HepG2 (cell line): ENCODE measurements around the gene LUC7L2. TPM values are rescaled to one million over a fixed set of nuclear protein-coding genes. Genes with fewer than 3 reads are reported as not detected.

Source experiments
- AHR ChIP-seq: IDR thresholded peaks from 2 replicates; pipeline ENCODE4 v1.6.1; 2018; ENCODE audit warnings: missing genetic modification reagents, missing compliant biosample characterization
- ATF1 ChIP-seq: IDR thresholded peaks from 2 replicates; pipeline ENCODE4 v1.6.1; 2016; ENCODE audit warnings: mild to moderate bottlenecking, control low read depth
- BRCA1 ChIP-seq: sonication (generic); formaldehyde crosslinking; IDR thresholded peaks from 2 replicates; pipeline ENCODE4 v1.4.0; 2020; ENCODE audit warnings: missing genetic modification reagents
- HCFC1 ChIP-seq: fragments of 150-350 bp; IDR thresholded peaks from 2 replicates; pipeline ENCODE4 v1.6.1; 2014; ENCODE audit warnings: low read depth, low read length
- IRF2 ChIP-seq: IDR thresholded peaks from 2 replicates; pipeline ENCODE4 v1.6.1; 2018; ENCODE audit warnings: missing genetic modification reagents, missing compliant biosample characterization
- JUND ChIP-seq: sonication (generic); formaldehyde crosslinking; IDR thresholded peaks from 2 replicates; pipeline ENCODE4 v1.8.0; 2022; ENCODE audit warnings: mild to moderate bottlenecking, missing genetic modification reagents
- KDM5B ChIP-seq: sonication (generic); formaldehyde crosslinking; IDR thresholded peaks from 2 replicates; pipeline ENCODE4 v1.4.0; 2020; ENCODE audit warnings: missing genetic modification reagents, mild to moderate bottlenecking, borderline replicate concordance
- KLF11 ChIP-seq: IDR thresholded peaks from 2 replicates; pipeline ENCODE4 v1.6.1; 2016; ENCODE audit warnings: missing compliant biosample characterization
- MBNL3 ChIP-seq: fragments of 250-450 bp; sonication (Bioruptor Pico); conservative IDR thresholded peaks from 2 replicates; pipeline ENCODE4 v1.8.0; 2022; ENCODE audit warnings: mild to moderate bottlenecking, inconsistent platforms
- MYPOP ChIP-seq: sonication (generic); formaldehyde crosslinking; IDR thresholded peaks from 2 replicates; pipeline ENCODE4 v1.8.1; 2023; ENCODE audit warnings: mild to moderate bottlenecking, moderate library complexity, missing genetic modification reagents
- RAD21 ChIP-seq: fragments of 450-650 bp; formaldehyde crosslinking; IDR thresholded peaks from 2 replicates; pipeline ENCODE4 v1.5.0; 2020; ENCODE audit warnings: mild to moderate bottlenecking
- RBM39 ChIP-seq: fragments of 200-400 bp; formaldehyde crosslinking; IDR thresholded peaks from one replicate; pipeline ENCODE4 v1.6.1; 2018; ENCODE audit warnings: antibody characterized with exemption, mild to moderate bottlenecking, low read depth, low read length; ENCODE audit not compliant: poor library complexity, severe bottlenecking
- TOPORS ChIP-seq: sonication (generic); formaldehyde crosslinking; IDR thresholded peaks from 2 replicates; pipeline ENCODE4 v1.8.0; 2023; ENCODE audit warnings: mild to moderate bottlenecking, missing genetic modification reagents
- ZC3H4 ChIP-seq: sonication (generic); formaldehyde crosslinking; IDR thresholded peaks from 2 replicates; pipeline ENCODE4 v1.4.0; 2020; ENCODE audit warnings: missing genetic modification reagents, borderline replicate concordance
- ZFP41 ChIP-seq: sonication (generic); formaldehyde crosslinking; IDR thresholded peaks from 2 replicates; pipeline ENCODE4 v1.4.0; 2020; ENCODE audit warnings: mild to moderate bottlenecking, missing genetic modification reagents, borderline replicate concordance
- ZNF138 ChIP-seq: sonication (generic); formaldehyde crosslinking; IDR thresholded peaks from 2 replicates; pipeline ENCODE4 v1.5.0; 2020; ENCODE audit warnings: mild to moderate bottlenecking, low read depth, missing genetic modification reagents
- ZNF556 ChIP-seq: sonication (generic); formaldehyde crosslinking; IDR thresholded peaks from 2 replicates; pipeline ENCODE4 v1.4.0; 2020; ENCODE audit warnings: mild to moderate bottlenecking, missing genetic modification reagents, borderline replicate concordance
- ZNF574 ChIP-seq: sonication (generic); formaldehyde crosslinking; IDR thresholded peaks from 2 replicates; pipeline ENCODE4 v1.4.0; 2020; ENCODE audit warnings: missing genetic modification reagents
- ZNF609 ChIP-seq: sonication (generic); formaldehyde crosslinking; IDR thresholded peaks from 2 replicates; pipeline ENCODE4 v1.4.0; 2020; ENCODE audit warnings: mild to moderate bottlenecking, missing genetic modification reagents, borderline replicate concordance
- ZNF747 ChIP-seq: sonication (generic); formaldehyde crosslinking; IDR thresholded peaks from 2 replicates; pipeline ENCODE4 v1.8.1; 2023; ENCODE audit warnings: missing genetic modification reagents, mild to moderate bottlenecking, borderline replicate concordance
- ZSCAN20 ChIP-seq: sonication (generic); formaldehyde crosslinking; IDR thresholded peaks from 2 replicates; pipeline ENCODE4 v1.4.0; 2020; ENCODE audit warnings: missing genetic modification reagents, mild to moderate bottlenecking, borderline replicate concordance
- polyA plus RNA-seq, 8 experiments: library from polyadenylated mRNA; depleted of rRNA in 3 of 8; stranded (reverse) in 7 of 8; unstranded in 1 of 8; fragments of >200 nt; fragmentation: Illumina TruSeq in 4 of 8; extraction: Trizol in 4 of 8; gene quantifications; 2 replicates each; pipeline versions ENCODE4 v1.2.1 to v1.2.3, GENCODE V29; 2011 to 2016; ENCODE audit warnings: low read depth in 4 of 8, missing spikeins in 1 of 8, mixed read lengths in 1 of 8; ENCODE audit not compliant: insufficient read depth in 1 of 8
- total RNA-seq, 5 experiments: library from RNA; depleted of rRNA; stranded (reverse); fragments of >200 nt; fragmentation: Illumina TruSeq; extraction: Trizol; gene quantifications; 2 replicates each; pipeline ENCODE4 v1.2.3, GENCODE V29; 2016; ENCODE audit warnings: low read depth in 1 of 5

Gene LUC7L2
- total and polyA plus RNA-seq, 2 of the 13 experiments (the other 11 are each of a cell fraction or from before 2014, with no cell fraction given), result 17.9 to 50.7 TPM

- peak; percentile 85 for TF ChIP-seq ZNF574
- peak; percentile 93 for TF ChIP-seq RBM39
- 0 out of 2 replicates have a peak, but pooled peaks have one; percentile 47 for TF ChIP-seq KLF11 (CRISPR knock-in tag)
- no peak for TF ChIP-seq JUND (CRISPR knock-in tag)
- TF ChIP-seq KDM5B (CRISPR knock-in tag), result peak; percentile 66
- TF ChIP-seq ZNF747 (CRISPR knock-in tag), result peak; percentile 38; the same call in 1 of the 2 replicates
- peak; percentile 43 for TF ChIP-seq ZNF609
- TF ChIP-seq ATF1 (CRISPR knock-in tag), result peak; percentile 71
- TF ChIP-seq HCFC1, result 0 out of 2 replicates have a peak, but pooled peaks have one; percentile 38
- 0 out of 2 replicates have a peak, but pooled peaks have one; percentile 20 for TF ChIP-seq ZC3H4 (CRISPR knock-in tag)
- peak; percentile 50; the same call in 1 of the 2 replicates for TF ChIP-seq ZFP41
- peak; percentile 6; the same call in 1 of the 2 replicates for TF ChIP-seq RAD21 (CRISPR knock-in tag)
- TF ChIP-seq ZSCAN20 (CRISPR knock-in tag), result peak; percentile 33; the same call in 1 of the 2 replicates
- TF ChIP-seq ZNF138 (CRISPR knock-in tag), result peak; percentile 66; the same call in 1 of the 2 replicates
- peak; percentile 77 for TF ChIP-seq IRF2 (CRISPR knock-in tag)
- TF ChIP-seq BRCA1 (CRISPR knock-in tag), result peak; percentile 69
- no peak for TF ChIP-seq MBNL3 (CRISPR knock-in tag)
- TF ChIP-seq MYPOP (CRISPR knock-in tag), result peak; percentile 59; the same call in 1 of the 2 replicates
- no peak for TF ChIP-seq ZNF556 (CRISPR knock-in tag)
- peak; percentile 71; the same call in 1 of the 2 replicates for TF ChIP-seq TOPORS (CRISPR knock-in tag)
- 0 out of 2 replicates have a peak, but pooled peaks have one; percentile 16 for TF ChIP-seq AHR (CRISPR knock-in tag)
Measured at GRCh38 chr7:139359366-139360209, at the start of gene LUC7L2 (continued).
